IMR-90 (cell line): ENCODE data around the gene TTLL12. TPM values are rescaled to one million over a fixed set of nuclear protein-coding genes. Genes with fewer than 3 reads are reported as not detected.

ENCODE experiments used
- ATAC-seq: fragments of 200-7000 bp; cut with Tn5 transposase; 2 replicates; pipeline ENCODE4 v1.9.1; 2020; ENCODE audit warnings: low read depth, mild to moderate bottlenecking, moderate library complexity
- BruUV-seq: library from RNA; stranded (reverse); fragments of 400-500 nt; replicated peaks from 2 replicates; lab custom pipeline; 2021; lab: Mats Ljungman, UMichigan
- CTCF ChIA-PET: fragments of 300-600 bp; formaldehyde crosslinking; extraction: SDS; loops from one replicate; lab custom pipeline; 2021; ENCODE audit warnings: antibody characterized with exemption; lab: Yijun Ruan, JAX
- POLR2A ChIA-PET: fragments of 300-600 bp; sonication (Branson Sonifier 250); formaldehyde crosslinking; loops from one replicate; lab custom pipeline; 2022; ENCODE audit warnings: antibody characterized with exemption; ENCODE audit not compliant: unreplicated experiment; lab: Charles Lee
- DNase-seq: peaks from one replicate; pipeline ENCODE4 v3.0.0; 2013
- H2AFZ ChIP-seq: replicated peaks from 2 replicates; pipeline ENCODE3; 2013; ENCODE audit warnings: low read length, mild to moderate bottlenecking; ENCODE audit not compliant: poor library complexity
- H2AK5ac ChIP-seq: 2 replicates; pipeline ENCODE4 v1.6.1; 2013; ENCODE audit warnings: low read depth, low read length, inconsistent platforms
- H2AK9ac ChIP-seq: replicated peaks from 2 replicates; pipeline ENCODE3; 2013; ENCODE audit warnings: mild to moderate bottlenecking, low read depth, low read length, moderate library complexity; ENCODE audit not compliant: poor library complexity
- H2BK120ac ChIP-seq: 2 replicates; pipeline ENCODE4 v1.6.1; 2013; ENCODE audit warnings: low read depth, low read length, inconsistent platforms
- H2BK15ac ChIP-seq: 3 replicates; pipeline ENCODE4 v1.6.1; 2013; ENCODE audit warnings: low read depth, low read length, inconsistent platforms
- H2BK20ac ChIP-seq: 2 replicates; pipeline ENCODE4 v1.6.1; 2013; ENCODE audit warnings: low read depth, mild to moderate bottlenecking, inconsistent platforms, low read length, moderate library complexity
- H2BK5ac ChIP-seq: 2 replicates; pipeline ENCODE4 v1.6.1; 2013; ENCODE audit warnings: mild to moderate bottlenecking, low read depth, low read length, inconsistent platforms; ENCODE audit not compliant: poor library complexity, severe bottlenecking
- H3K14ac ChIP-seq: replicated peaks from 2 replicates; pipeline ENCODE4 v1.6.1; 2013; ENCODE audit warnings: low read depth, low read length, inconsistent platforms
- H3K18ac ChIP-seq: 2 replicates; pipeline ENCODE4 v1.6.1; 2013; ENCODE audit warnings: low read depth, low read length, control low read depth
- H3K23ac ChIP-seq: 2 replicates; pipeline ENCODE4 v1.6.1; 2013; ENCODE audit warnings: low read depth, low read length, inconsistent platforms
- H3K27ac ChIP-seq: 2 replicates; pipeline ENCODE4 v1.5.1; 2013; ENCODE audit warnings: mild to moderate bottlenecking, control low read depth, low read length; ENCODE audit not compliant: insufficient read depth
- H3K27me3 ChIP-seq: 2 replicates; pipeline ENCODE4 v1.6.1; 2013; ENCODE audit warnings: low read length; ENCODE audit not compliant: control insufficient read depth, insufficient read depth
- H3K36me3 ChIP-seq: 2 replicates; pipeline ENCODE4 v1.6.1; 2013; ENCODE audit warnings: low read length, mixed read lengths; ENCODE audit not compliant: control insufficient read depth, insufficient read depth
- H3K4ac ChIP-seq: 2 replicates; pipeline ENCODE4 v1.6.1; 2013; ENCODE audit warnings: low read depth, low read length, inconsistent platforms
- H3K4me1 ChIP-seq: 2 replicates; pipeline ENCODE4 v1.6.1; 2013; ENCODE audit warnings: low read length, mixed read lengths; ENCODE audit not compliant: control insufficient read depth, insufficient read depth
- H3K4me2 ChIP-seq: 2 replicates; pipeline ENCODE4 v1.6.1; 2013; ENCODE audit warnings: low read depth, mild to moderate bottlenecking, control low read depth, low read length, moderate library complexity
- H3K4me3 ChIP-seq: 2 replicates; pipeline ENCODE4 v1.5.1; 2013; ENCODE audit warnings: low read depth, mild to moderate bottlenecking, control low read depth, low read length, moderate library complexity; ENCODE audit not compliant: insufficient read depth
- H3K56ac ChIP-seq: 2 replicates; pipeline ENCODE4 v1.6.1; 2013; ENCODE audit warnings: low read length, inconsistent platforms; ENCODE audit not compliant: insufficient read depth; ENCODE audit errors: extremely low read depth
- H3K79me1 ChIP-seq, 2 experiments: 2 replicates each; pipeline ENCODE4 v1.6.1; 2013; ENCODE audit warnings: low read length in 2 of 2, inconsistent platforms in 1 of 2, low read depth in 1 of 2
- H3K9ac ChIP-seq: 2 replicates; pipeline ENCODE4 v1.6.1; 2013; ENCODE audit warnings: low read depth, low read length, control low read depth
- H3K9me1 ChIP-seq: 2 replicates; pipeline ENCODE4 v1.6.1; 2013; ENCODE audit warnings: low read length, inconsistent platforms; ENCODE audit not compliant: insufficient read depth
- H3K9me3 ChIP-seq: 2 replicates; pipeline ENCODE4 v1.6.1; 2013; ENCODE audit warnings: low read length; ENCODE audit not compliant: control insufficient read depth, insufficient read depth
- H4K20me1 ChIP-seq: 2 replicates; pipeline ENCODE4 v1.6.1; 2013; ENCODE audit warnings: low read length, inconsistent platforms; ENCODE audit not compliant: insufficient read depth
- H4K5ac ChIP-seq: 2 replicates; pipeline ENCODE4 v1.6.1; 2013; ENCODE audit warnings: mild to moderate bottlenecking, low read depth, low read length, control low read depth
- H4K8ac ChIP-seq, 2 experiments: 2 replicates each; pipeline ENCODE4 v1.6.1; 2013; ENCODE audit warnings: low read depth in 2 of 2, low read length in 2 of 2, control low read depth in 1 of 2, inconsistent platforms in 1 of 2
- H4K91ac ChIP-seq: 2 replicates; pipeline ENCODE4 v1.6.1; 2013; ENCODE audit warnings: low read depth, low read length, inconsistent platforms; ENCODE audit not compliant: insufficient read depth
- BHLHE40 ChIP-seq: fragments of 150-350 bp; IDR thresholded peaks from 2 replicates; pipeline ENCODE4 v1.6.1; 2016; ENCODE audit warnings: mild to moderate bottlenecking, low read depth, low read length
- CHD1 ChIP-seq: IDR thresholded peaks from 2 replicates; pipeline ENCODE4 v1.6.1; 2012; ENCODE audit warnings: low read depth, low read length, improper control_type of control experiment
- FOS ChIP-seq: fragments of 150-350 bp; IDR thresholded peaks from 2 replicates; pipeline ENCODE4 v1.6.1; 2016; ENCODE audit warnings: low read depth, low read length
- NFE2L2 ChIP-seq: fragments of 150-350 bp; IDR thresholded peaks from 2 replicates; pipeline ENCODE4 v1.6.1; 2016; ENCODE audit warnings: low read depth, mild to moderate bottlenecking, low read length
- RAD21 ChIP-seq: IDR thresholded peaks from 2 replicates; pipeline ENCODE4 v1.6.1; 2012; ENCODE audit warnings: low read length, improper control_type of control experiment
- RFX5 ChIP-seq: IDR thresholded peaks from 2 replicates; pipeline ENCODE4 v1.8.0; 2012; ENCODE audit warnings: low read depth, mild to moderate bottlenecking, low read length, moderate library complexity
- WGBS, 2 experiments: methylation state at CpG; one replicate each; pipeline versions ENCODE4 v1.1.5 to v1.1.7; 2013; ENCODE audit warnings: missing lambda C conversion rate in 2 of 2; ENCODE audit not compliant: insufficient read length in 1 of 2; ENCODE audit errors: extremely low coverage in 2 of 2; 5-methylcytosine and 5-hydroxymethylcytosine counted together
- dilution Hi-C: fragments of 300-500 bp; cut with HindIII; formaldehyde crosslinking; loops from one replicate; pipeline ENCODE4 v1.14.3; 2018; ENCODE audit warnings: low sequenced_read_pairs; ENCODE audit not compliant: unreplicated experiment
- in situ Hi-C: fragments of 300-500 bp; cut with MboI; formaldehyde crosslinking; loops from 3 replicates; pipeline ENCODE4 v1.14.3; 2019; ENCODE audit warnings: low sequenced_read_pairs, inconsistent platforms, mixed read lengths
- intact Hi-C: fragments of 100-400 bp; cut with micrococcal nuclease; formaldehyde crosslinking; loops from 2 replicates; pipeline ENCODE4 v1.10.0; 2022
- polyA plus RNA-seq, 3 experiments: library from polyadenylated mRNA; depleted of rRNA; stranded (reverse); fragments of >200 nt; gene quantifications; 2 replicates each; pipeline ENCODE4 v1.2.3, GENCODE V29; 2012; ENCODE audit warnings: low replicate concordance in 1 of 3
- total RNA-seq: library from RNA; depleted of rRNA; stranded (reverse); fragments of >200 nt; gene quantifications from 2 replicates; pipeline ENCODE4 v1.2.3, GENCODE V29; 2012
- TF ChIP-seq, protein P1 (sequence below): fragments of 150-350 bp; IDR thresholded peaks from 2 replicates; pipeline ENCODE4 v1.6.1; 2017; ENCODE audit warnings: mild to moderate bottlenecking, antibody characterized with exemption, low read length, low read depth

TTLL12 gene
- total and polyA plus RNA-seq, 2 of the 4 experiments (the other 2 are of a cell fraction), result 20.9 to 30.1 TPM

DNA sequence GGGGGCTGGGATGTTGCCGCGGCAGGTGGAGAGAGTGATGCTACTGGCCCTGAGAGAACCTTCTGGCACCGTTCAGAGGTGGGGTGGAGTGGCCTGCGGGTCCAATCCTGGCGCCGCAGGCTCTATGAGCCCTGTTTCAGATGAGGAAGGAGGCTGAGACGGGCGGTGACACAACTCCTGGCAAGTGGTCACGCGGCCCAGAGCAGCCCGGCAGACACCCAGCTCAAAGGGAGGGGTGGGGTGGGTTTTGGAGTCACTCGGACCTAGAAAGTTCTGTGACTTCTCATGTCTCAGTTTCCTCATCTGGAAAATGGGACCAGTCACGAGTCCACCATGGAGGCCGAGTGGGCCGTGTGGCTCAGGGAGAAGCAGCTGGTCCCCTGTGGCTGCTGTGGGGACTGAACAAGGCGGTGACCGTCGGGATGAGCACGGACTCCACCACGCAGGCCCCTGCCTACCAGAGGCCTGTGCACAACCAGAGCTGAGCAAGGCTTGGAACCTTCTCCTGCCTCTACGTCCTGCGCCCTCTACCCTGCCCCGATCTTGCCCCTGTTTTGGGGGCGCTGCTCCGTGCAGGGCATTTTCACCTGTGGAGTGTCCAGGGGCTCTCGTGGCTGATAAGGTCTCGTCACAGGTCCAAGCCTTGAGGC lies 31.9 kb downstream of the TTLL12 start:
- WGBS, 2 experiments, result 94% methylated on average over 11 of the region's 27 CpGs; no CpG with 5 or more reads in 1 of the 2 experiments
- BruUV-seq, result no TSS peak
- Histone ChIP-seq H2BK20ac (no peak overlapping the region), H3K4me2 (no peak overlapping the region), H3K14ac (no peak overlapping the region), H2AK5ac (no peak overlapping the region), H3K56ac (no peak overlapping the region), H3K18ac (no peak overlapping the region), H3K9me1 (peaks cover 13% of the 10 kb centered on the region; the same call in 1 of the 2 replicates), H3K23ac (no peak overlapping the region), H4K91ac (no peak overlapping the region), H2BK5ac (no peak overlapping the region), H3K4me3 (no peak overlapping the region), H4K5ac (no peak overlapping the region), H3K4ac (no peak overlapping the region), H3K36me3 (peaks cover 5% of the 10 kb centered on the region; the same call in 1 of the 2 replicates), H3K79me1 (peaks cover 14 to 72% of the 10 kb centered on the region in 2 experiments), H4K8ac (no peak overlapping the region), H4K20me1 (peaks cover 45% of the 10 kb centered on the region), H3K27ac (no peak overlapping the region), H2AK9ac (peak overlapping the region; percentile 19), H3K27me3 (no peaks in the 10 kb centered on the region), H2BK120ac (no peak overlapping the region), H3K9me3 (no peaks in the 10 kb centered on the region), H2BK15ac (no peak overlapping the region), H3K9ac (no peak overlapping the region), H3K4me1 (peaks cover 11% of the 10 kb centered on the region), H2AFZ (no peak overlapping the region)
- dilution Hi-C loops (no loop called here), in situ Hi-C loops (no loop called here), intact Hi-C loops (no loop called here)
- DNase-seq, result no peak
- no peak for ATAC-seq
- TF ChIP-seq FOS, result no peak
- TF ChIP-seq BHLHE40, result no peak
- no peak for TF ChIP-seq CHD1
- TF ChIP-seq, protein P1, sequence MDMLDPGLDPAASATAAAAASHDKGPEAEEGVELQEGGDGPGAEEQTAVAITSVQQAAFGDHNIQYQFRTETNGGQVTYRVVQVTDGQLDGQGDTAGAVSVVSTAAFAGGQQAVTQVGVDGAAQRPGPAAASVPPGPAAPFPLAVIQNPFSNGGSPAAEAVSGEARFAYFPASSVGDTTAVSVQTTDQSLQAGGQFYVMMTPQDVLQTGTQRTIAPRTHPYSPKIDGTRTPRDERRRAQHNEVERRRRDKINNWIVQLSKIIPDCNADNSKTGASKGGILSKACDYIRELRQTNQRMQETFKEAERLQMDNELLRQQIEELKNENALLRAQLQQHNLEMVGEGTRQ, result no peak
- TF ChIP-seq RFX5, result no peak
- TF ChIP-seq RAD21, result no peak
- TF ChIP-seq NFE2L2, result no peak
- CTCF ChIA-PET, result no interaction called here
- POLR2A ChIA-PET, result interaction anchor here (0.6 kb wide), 1 partner anchor 642 kb away, joined by 7 read pairs; no protein-coding TSS in a partner anchor
